DMS 273 (cell line): ENCODE measurements around the gene C12orf56.
"Not testable (repeated sequence)": the region's sequence is repeated elsewhere in the genome, so short reads cannot be mapped to it uniquely, and the experiment has no call there.

ENCODE experiments used
- DNase-seq: peaks from one replicate; lab custom pipeline; 2025; ENCODE audit not compliant: unreplicated experiment; lab: John Stamatoyannopoulos, UW

The C12orf56 gene

DNA sequence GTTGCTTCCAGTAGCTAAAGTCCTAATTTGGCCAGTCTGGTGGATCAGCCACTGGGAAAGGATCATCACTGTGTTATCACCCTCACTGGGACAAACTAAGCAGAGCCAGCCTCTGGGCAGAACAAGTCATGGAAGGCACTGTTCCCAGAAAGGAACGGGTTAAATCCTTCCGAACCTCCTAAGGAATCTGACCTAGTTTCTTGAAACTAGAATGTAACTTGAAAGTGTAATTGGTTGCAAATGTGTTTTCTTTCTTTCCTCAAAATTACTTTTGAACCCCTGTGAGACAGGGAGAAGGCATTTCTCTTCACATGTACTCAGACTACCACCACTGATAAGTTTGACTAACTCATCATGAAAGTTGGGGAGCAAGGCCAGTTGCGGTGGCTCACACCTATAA lies 149.8 kb downstream of the C12orf56 start:
- no peak for DNase-seq

DNA sequence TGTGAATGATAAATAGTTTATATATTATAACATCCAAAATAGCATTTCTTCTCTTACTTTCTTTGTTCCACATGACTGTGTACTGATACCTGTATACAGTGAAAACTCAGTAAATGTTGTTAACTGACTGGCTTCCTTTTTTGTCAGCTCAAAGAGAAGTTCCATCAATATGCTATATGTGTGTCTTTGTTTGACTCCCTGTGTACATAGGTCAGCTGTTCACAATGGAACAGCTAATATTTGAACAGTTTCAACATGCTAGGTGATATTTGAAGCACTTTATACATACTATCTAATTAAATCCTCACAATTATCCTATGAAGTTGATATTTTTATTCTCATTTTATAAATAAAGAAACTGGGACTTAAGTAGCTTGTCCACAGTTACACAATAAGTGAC lies 153.2 kb downstream of the C12orf56 start:
- no peak for DNase-seq

DNA sequence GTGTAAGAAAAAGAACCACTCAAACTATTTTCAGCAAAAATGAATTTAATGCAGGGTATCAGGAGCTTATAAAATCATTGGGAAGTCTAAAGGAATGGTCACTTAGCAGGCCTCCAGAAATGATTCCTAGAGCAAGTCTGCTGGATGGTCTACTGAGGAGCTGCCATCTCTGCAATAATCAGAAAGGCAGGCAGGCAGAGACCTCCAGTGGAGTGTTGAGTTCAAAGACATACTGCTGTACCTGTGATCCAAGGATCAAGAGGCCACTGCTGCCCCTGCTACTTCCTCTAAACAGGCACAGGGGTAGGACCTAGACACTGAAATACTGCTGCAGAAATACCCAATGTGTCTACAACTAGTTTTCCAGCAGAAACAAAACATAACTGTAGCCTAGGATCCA lies 154.0 kb downstream of the C12orf56 start:
- peak; percentile 9 for DNase-seq

DNA sequence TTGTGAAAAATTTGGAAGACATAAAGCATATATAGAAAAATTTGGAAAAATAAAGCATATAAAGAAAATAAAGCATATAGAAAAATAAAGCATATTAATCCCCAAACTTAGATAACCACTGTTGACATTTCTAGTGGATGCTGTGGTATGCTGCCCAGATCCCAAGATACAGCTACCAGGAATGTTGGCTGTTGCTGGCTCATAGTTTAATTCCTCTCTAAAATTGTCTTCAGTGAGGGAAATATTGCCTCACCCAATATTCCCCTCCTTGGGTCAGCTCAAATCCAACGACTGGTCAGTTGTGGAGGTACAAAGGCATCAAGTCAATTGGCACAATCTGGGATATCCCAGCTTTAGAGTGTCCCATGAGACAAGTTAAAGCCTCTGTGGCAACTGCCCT lies 158.4 kb downstream of the C12orf56 start:
- no peak for DNase-seq

DNA sequence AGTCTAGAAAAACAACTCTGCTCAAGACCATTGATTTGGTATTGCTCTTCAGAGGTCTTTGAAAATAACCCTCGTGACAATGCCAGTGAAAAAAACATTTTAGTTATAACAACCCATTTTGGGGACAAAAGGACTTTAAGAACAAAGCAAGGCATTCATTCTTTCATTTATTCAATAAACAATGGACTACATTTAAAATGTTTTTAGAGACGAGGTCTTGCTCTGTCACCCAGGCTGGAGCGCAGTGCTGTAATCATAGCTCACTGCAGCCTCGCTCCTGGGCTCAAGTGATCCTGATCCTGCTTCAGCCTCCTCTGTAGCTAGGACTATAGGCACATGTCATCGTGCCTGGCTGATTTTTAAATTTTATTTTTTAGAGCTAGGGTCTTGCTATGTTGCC lies 160.8 kb downstream of the C12orf56 start:
- DNase-seq, result no peak

DNA sequence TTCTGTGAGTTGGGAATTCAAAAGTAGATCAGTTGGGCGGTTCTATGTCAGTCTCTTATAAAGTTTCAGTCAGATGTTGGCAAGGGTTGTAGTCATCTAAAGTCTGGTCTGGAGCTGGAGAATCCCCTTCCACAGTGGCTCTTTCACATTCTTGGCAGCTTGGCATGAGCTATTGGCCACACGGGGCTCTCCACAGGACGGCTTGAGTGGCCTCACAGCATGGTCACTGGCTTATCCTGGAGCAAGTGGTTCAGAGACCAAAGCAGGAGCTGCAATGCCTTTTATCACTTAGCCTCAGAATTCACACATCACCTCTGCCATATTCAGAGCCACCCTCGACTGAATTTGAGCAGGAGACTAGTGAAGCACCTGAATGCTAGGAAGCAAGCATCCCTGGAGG lies 161.3 kb downstream of the C12orf56 start:
- no peak for DNase-seq

DNA sequence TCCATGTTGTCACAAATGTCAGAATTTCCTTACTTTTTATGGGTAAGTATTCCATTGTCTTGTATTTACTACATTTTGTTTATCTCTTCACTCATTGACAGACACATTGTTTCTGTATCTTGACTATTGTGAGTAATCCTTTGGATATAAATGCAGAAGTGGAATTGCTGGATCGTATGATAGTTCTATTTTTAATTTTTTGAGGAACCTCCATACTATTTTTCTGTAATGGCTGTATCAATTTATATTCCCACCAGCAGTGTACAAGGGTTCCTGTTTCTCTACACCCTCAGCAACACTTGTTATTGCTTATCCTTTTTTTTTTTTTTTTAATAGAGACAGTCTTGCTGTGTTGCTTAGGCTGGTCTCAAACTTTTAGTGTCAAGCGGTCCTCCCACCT lies 164.9 kb downstream of the C12orf56 start:
- no peak for DNase-seq

DNA sequence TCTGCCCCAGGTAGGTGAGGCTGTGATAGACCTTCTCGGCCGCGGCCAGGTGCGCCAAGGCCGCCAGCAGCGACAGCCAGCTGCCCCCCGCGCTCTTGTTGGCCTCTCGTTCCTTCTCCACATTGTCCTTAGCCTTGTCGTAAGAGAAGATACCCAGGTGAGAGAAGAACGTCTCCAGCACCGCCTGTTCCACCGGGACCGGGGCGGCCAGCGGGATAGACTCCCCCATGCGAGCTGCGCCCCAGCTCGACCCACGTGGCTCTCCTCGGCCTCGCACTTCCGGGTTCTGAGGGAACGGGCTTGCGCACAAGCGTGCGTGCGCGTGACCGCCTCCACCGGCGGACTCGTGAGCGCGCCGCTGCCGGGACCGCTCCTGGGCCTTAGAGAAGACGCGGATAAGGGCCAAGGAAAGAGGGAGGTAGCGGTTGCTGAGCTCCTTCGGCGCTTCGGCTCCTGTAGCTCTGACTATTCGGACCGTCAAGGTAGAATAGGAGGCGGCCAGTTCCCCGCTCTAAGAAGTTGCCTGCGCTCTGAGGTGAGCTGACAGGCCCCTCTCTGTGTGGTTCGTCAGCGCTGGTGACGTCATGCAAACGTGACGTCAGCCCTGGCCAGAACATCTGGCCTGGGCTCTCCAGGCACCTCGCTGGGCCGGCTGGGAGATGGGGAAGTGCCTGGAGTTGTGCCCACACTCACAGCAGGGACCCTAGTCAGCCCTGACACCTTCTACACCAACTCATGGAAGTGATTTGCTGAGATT lies 168.4 kb downstream of the C12orf56 start, which contains the start of gene KICS2:
TSS of gene KICS2 (minus strand) at position 288 of the 757 bp plus-strand sequence. CDS start at position 229, 59 bp downstream.
- DNase-seq, result peak; percentile 96

DNA sequence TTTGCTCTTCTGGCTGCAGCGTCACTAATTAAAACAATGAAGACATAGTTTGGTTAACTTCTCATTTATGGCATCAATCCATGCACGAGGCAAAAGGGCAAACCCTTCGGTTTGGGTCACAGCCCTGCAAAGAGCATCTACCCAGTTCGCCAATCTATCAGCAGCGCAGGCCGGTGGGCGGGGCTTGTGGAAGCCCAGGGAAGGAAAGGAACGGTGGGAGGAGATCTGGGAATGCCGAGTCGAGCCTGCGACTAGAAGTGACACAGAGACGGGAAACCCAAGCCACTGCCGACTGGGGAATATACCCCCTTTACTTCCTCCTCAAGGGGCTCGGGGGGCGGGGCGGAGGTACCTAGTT lies 168.9 kb downstream of the C12orf56 start:
- peak; percentile 93 for DNase-seq

DNA sequence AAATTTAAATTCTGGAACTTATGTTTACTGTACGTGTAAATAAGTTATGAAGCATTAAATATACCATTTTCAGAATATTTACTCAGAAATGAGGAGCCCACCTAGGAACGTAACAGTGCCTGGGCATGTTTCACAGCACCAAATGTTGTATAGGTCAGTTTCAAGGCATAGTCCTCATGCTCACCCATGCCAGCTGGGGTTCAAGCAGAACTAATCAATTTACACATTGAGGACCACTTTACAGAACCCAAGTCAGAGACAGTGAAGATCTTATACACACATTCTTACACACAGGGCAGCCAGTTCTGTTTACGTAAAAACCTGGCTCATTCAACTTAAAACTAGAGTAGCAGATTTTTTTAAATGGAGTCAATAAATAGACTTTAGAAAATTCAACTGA lies 170.5 kb downstream of the C12orf56 start:
- no peak for DNase-seq

DNA sequence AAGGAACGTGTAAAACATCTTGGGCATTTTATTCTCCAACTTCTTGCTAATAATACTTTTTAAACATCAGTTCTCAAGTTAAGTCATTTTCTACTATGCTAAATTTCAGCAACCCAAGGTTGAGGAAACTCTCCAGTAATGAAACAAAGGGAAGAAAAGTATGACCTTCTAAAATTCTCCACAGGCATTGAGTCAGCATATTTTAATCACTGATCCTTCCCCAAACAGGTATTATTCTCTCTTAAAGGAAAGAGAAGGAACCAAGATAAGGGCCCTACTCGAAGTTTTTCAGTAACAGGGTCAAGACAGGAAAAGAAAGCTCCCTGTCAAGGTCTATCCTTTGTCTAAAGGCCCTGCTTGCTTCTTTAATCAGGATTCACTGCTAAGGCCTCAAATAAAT lies 171.4 kb downstream of the C12orf56 start:
- DNase-seq, result no peak

DNA sequence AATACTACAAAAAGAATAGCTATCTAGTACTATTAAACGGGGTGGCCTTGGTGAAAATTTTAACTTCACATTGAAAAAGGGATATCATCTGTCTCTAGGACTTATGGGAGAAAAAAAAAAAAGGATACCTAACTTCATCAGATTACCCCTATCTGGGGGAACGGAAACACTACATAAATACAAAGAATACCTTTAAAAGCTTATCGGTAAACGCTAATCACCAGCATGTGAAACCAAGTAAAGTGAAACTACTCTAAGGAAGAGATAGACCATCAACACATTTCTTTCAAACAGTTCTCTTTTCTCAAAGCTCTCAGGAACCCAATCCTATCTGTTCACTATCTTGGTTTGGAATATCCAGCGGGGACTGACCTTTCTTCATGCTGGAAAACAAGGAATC lies 172.0 kb downstream of the C12orf56 start:
- no peak for DNase-seq

DNA sequence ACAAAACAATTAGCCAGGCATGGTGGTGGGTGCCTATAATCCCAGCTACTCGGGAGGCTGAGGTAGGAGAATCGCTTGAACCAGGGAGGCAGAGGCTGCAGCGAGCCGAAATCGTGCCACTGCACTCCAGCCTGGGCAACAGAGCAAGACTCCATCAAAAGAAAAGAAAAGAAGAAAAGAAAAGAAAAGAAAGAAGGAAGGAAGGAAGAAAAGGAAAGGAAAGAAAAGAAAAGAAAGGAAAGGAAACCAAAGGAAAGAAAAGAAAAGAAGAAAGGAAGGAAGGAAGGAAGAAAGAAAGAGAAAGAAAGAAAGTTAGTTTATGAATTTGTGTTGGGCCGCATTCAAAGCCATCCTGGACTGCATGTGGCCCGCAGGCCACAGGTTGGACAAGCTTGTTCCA lies 172.9 kb downstream of the C12orf56 start:
- DNase-seq, result not testable (repeated sequence)

DNA sequence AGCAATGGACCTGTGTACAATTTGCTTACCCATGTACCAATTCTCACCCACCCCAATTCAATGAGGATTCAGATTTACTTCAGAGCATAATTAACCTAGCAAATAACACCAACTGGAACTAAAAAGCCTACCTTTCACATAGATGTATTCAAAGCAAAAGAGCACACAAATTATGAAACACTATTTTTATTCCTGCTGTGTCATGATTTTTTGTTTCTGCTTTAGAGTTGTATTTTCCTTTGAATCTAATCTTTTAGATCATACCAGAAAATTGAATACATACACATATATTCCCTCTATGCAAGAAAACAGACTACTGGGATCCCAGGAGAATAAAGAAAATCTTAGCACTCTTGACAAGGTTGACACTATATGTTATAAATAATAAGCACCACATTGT lies 174.3 kb downstream of the C12orf56 start:
- no peak for DNase-seq
